T47D (cell line): Measurements from ENCODE around the gene UCMA.
"Not testable (repeated sequence)": the region's sequence is repeated elsewhere in the genome, so short reads cannot be mapped to it uniquely, and the experiment has no call there.

Source experiments
- DNase-seq, 2 experiments: peaks; one replicate each; pipeline versions ENCODE4 v3.0.0 to v3.0.0-alpha.2; 2011 to 2012; ENCODE audit warnings: low read depth in 1 of 2, low spot score in 1 of 2
- JUND ChIP-seq: IDR thresholded peaks from 2 replicates; pipeline ENCODE4 v1.6.1; 2012; ENCODE audit warnings: low read depth
- in situ Hi-C: cut with HindIII; loops from 2 replicates; pipeline ENCODE4 v1.10.0; 2016; ENCODE audit warnings: low sequenced_read_pairs, low pct_unique_long_range_greater_than_20kb

Gene UCMA

GRCh38 chr10:13234172-13234571, at the start of gene UCMA:
UCMA (minus strand) TSS chr10:13234374; CDS start chr10:13234258, 116 bp downstream.
- DNase-seq, result no peak
- in situ Hi-C loops, result no loop called here
- TF ChIP-seq JUND, result no peak

- DNase-seq, in situ Hi-C loops: not testable (repeated sequence)
Measured at GRCh38 chr10:13282348-13282747, 48.2 kb upstream of the UCMA start.

GRCh38 chr10:13276749-13277365, 42.7 kb upstream of the UCMA start:
- in situ Hi-C loops, result no loop called here
- peak in 1 of 2 experiments; percentile 38 for DNase-seq
- TF ChIP-seq JUND, result no peak

GRCh38 chr10:13276146-13276545, 42.0 kb upstream of the UCMA start:
- in situ Hi-C loops, DNase-seq: not testable (repeated sequence)

- no peak for DNase-seq
- no peak for TF ChIP-seq JUND
- in situ Hi-C loops, result no loop called here
Measured at GRCh38 chr10:13272164-13272571, 38.0 kb upstream of the UCMA start.

- in situ Hi-C loops, result no loop called here
- no peak for TF ChIP-seq JUND
- peak; percentile 9 to 18 for DNase-seq
Measured at GRCh38 chr10:13271552-13272163, 37.5 kb upstream of the UCMA start.

GRCh38 chr10:13270877-13271551, 36.8 kb upstream of the UCMA start:
- DNase-seq, result no peak
- TF ChIP-seq JUND, result no peak
- in situ Hi-C loops, result no loop called here

- DNase-seq, result no peak
- in situ Hi-C loops, result no loop called here
- no peak for TF ChIP-seq JUND
Measured at GRCh38 chr10:13268841-13269240, 34.7 kb upstream of the UCMA start.

GRCh38 chr10:13268310-13268709, 34.1 kb upstream of the UCMA start:
- in situ Hi-C loops, result no loop called here
- TF ChIP-seq JUND, result no peak
- DNase-seq, result no peak

- in situ Hi-C loops, result no loop called here
- TF ChIP-seq JUND, result no peak
- no peak for DNase-seq
Measured at GRCh38 chr10:13263591-13263990, 29.4 kb upstream of the UCMA start.

- in situ Hi-C loops, result no loop called here
- TF ChIP-seq JUND, result no peak
- no peak for DNase-seq
Measured at GRCh38 chr10:13262433-13262832, 28.3 kb upstream of the UCMA start.

- DNase-seq, result no peak
- no peak for TF ChIP-seq JUND
- in situ Hi-C loops, result no loop called here
Measured at GRCh38 chr10:13257621-13258140, 23.5 kb upstream of the UCMA start.

GRCh38 chr10:13256627-13257026, 22.5 kb upstream of the UCMA start:
- in situ Hi-C loops, result no loop called here
- TF ChIP-seq JUND, result no peak

More at GRCh38 chr10:13256627-13257026, 22.5 kb upstream of the UCMA start:
- DNase-seq, result no peak
